Measurements from ENCODE around the gene LRRC27. TPM values are rescaled to one million over a fixed set of nuclear protein-coding genes. Genes with fewer than 3 reads are reported as not detected.

The LRRC27 gene
- total RNA-seq, 1 experiment from 2014 or later: 5.6 TPM

- H3K79me2 ChIP-seq (ENCODE audit: low read length): no peaks in the 10 kb centered on the region
- no peaks in the 10 kb centered on the region for H3K9me2 ChIP-seq (replicated peaks; ENCODE audit: low read length)
- H3K27me3 ChIP-seq (ENCODE audit: low read length): no peaks in the 10 kb centered on the region
- no peak overlapping the region for H3K4me3 ChIP-seq (ENCODE audit: low read length)
- H3K4me1 ChIP-seq (ENCODE audit: insufficient read depth, low read length): no peaks in the 10 kb centered on the region
- peak; percentile 53 for DNase-seq
- no TSS peak for BruUV-seq (replicated peaks)
- ChIA-PET CTCF (no interaction called here), POLR2A (ENCODE audit: unreplicated experiment) (no interaction called here)
- H3K27ac ChIP-seq (ENCODE audit: low read length): no peak overlapping the region
- H2AFZ ChIP-seq (ENCODE audit: low read length): peak overlapping the region; percentile 81
- intact Hi-C loops (cut with micrococcal nuclease): no loop called here
- H3K9ac ChIP-seq (ENCODE audit: low read length): no peak overlapping the region
- TF ChIP-seq, protein P1, sequence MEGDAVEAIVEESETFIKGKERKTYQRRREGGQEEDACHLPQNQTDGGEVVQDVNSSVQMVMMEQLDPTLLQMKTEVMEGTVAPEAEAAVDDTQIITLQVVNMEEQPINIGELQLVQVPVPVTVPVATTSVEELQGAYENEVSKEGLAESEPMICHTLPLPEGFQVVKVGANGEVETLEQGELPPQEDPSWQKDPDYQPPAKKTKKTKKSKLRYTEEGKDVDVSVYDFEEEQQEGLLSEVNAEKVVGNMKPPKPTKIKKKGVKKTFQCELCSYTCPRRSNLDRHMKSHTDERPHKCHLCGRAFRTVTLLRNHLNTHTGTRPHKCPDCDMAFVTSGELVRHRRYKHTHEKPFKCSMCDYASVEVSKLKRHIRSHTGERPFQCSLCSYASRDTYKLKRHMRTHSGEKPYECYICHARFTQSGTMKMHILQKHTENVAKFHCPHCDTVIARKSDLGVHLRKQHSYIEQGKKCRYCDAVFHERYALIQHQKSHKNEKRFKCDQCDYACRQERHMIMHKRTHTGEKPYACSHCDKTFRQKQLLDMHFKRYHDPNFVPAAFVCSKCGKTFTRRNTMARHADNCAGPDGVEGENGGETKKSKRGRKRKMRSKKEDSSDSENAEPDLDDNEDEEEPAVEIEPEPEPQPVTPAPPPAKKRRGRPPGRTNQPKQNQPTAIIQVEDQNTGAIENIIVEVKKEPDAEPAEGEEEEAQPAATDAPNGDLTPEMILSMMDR (conservative IDR thresholded peaks at IDR 0.05; ENCODE audit: low read depth, low read length): peak; percentile 46
- TF ChIP-seq EZH2phosphoT487 (IDR thresholded peaks at IDR 0.05; ENCODE audit: borderline replicate concordance, low read length) (no peak), EZH2 (IDR thresholded peaks at IDR 0.05; ENCODE audit: low read length, unreplicated experiment) (no peak)
- no peaks in the 10 kb centered on the region for H3K9me3 ChIP-seq (ENCODE audit: low read length)
- H3K36me3 ChIP-seq (ENCODE audit: low read depth, low read length): no peaks in the 10 kb centered on the region
- H3K4me2 ChIP-seq (ENCODE audit: low read length): peak overlapping the region; percentile 71
- no peaks in the 10 kb centered on the region for H3F3A ChIP-seq (ENCODE audit: low read length, unreplicated experiment)
- no peaks in the 10 kb centered on the region for H4K20me1 ChIP-seq (ENCODE audit: low read length)
- ATAC-seq: peak; percentile 68
Observed at GRCh38 chr10:132387764-132388210, 55.8 kb downstream of the LRRC27 start.

DNA sequence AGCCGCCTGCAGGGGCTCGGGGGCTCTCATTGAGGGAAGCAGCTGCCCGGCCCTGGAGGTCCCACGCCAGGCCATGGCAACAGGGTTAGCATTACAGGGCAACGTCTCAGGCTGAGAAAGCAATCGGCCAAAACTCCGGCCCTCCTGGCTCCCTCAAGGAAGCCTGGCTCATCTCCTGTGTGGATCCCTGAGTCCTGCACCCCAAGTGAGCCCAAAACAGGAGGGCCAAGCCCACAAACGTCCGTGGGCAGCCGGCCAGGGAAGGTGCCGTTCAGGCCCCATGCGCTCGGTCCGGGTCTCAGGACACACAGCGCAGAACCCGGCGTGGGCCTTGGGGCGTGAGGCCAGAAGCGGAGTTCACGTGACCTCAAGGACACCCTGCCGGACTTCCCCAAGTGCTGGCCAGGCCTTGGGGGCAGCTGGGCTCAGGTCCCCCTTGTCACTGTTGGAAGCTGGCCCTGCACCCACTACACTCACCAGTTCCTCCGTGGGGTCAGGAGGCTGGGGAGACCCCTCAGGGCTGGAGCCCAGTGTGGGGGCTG lies 57.0 kb downstream of the LRRC27 start:
- no TSS peak for BruUV-seq (replicated peaks)
- DNase-seq (no peak), ATAC-seq (0 out of 2 replicates have a peak, but pooled peaks have one; percentile 19)
- Histone ChIP-seq H3K4me2 (ENCODE audit: low read length) (no peak overlapping the region), H3K9ac (ENCODE audit: low read length) (no peak overlapping the region), H3K79me2 (ENCODE audit: low read length) (no peaks in the 10 kb centered on the region), H3K9me2 (replicated peaks; ENCODE audit: low read length) (no peaks in the 10 kb centered on the region), H3K27me3 (ENCODE audit: low read length) (no peaks in the 10 kb centered on the region), H3F3A (ENCODE audit: low read length, unreplicated experiment) (no peaks in the 10 kb centered on the region), H3K9me3 (ENCODE audit: low read length) (no peaks in the 10 kb centered on the region), H3K27ac (ENCODE audit: low read length) (no peak overlapping the region), H3K4me1 (ENCODE audit: insufficient read depth, low read length) (no peaks in the 10 kb centered on the region), H3K36me3 (ENCODE audit: low read depth, low read length) (no peaks in the 10 kb centered on the region), H3K4me3 (ENCODE audit: low read length) (no peak overlapping the region), H4K20me1 (ENCODE audit: low read length) (no peaks in the 10 kb centered on the region), H2AFZ (ENCODE audit: low read length) (no peak overlapping the region)
- ChIA-PET POLR2A (ENCODE audit: unreplicated experiment) (no interaction called here), CTCF (no interaction called here)
- intact Hi-C loops (cut with micrococcal nuclease): no loop called here
- TF ChIP-seq EZH2phosphoT487 (IDR thresholded peaks at IDR 0.05; ENCODE audit: borderline replicate concordance, low read length) (no peak), EZH2 (IDR thresholded peaks at IDR 0.05; ENCODE audit: low read length, unreplicated experiment) (no peak)
- TF ChIP-seq, protein P1 (conservative IDR thresholded peaks at IDR 0.05; ENCODE audit: low read depth, low read length): no peak

- no peak overlapping the region for H3K27ac ChIP-seq (ENCODE audit: low read length)
Observed at GRCh38 chr10:132389433-132390169, 57.6 kb downstream of the LRRC27 start.

More at GRCh38 chr10:132389433-132390169, 57.6 kb downstream of the LRRC27 start:
- Histone ChIP-seq H3K9me3 (ENCODE audit: low read length) (no peaks in the 10 kb centered on the region), H3K79me2 (ENCODE audit: low read length) (no peaks in the 10 kb centered on the region), H4K20me1 (ENCODE audit: low read length) (no peaks in the 10 kb centered on the region), H3K4me2 (ENCODE audit: low read length) (no peak overlapping the region), H3K9ac (ENCODE audit: low read length) (no peak overlapping the region), H3K36me3 (ENCODE audit: low read depth, low read length) (no peaks in the 10 kb centered on the region), H3K4me1 (ENCODE audit: insufficient read depth, low read length) (no peaks in the 10 kb centered on the region), H3K27me3 (ENCODE audit: low read length) (no peaks in the 10 kb centered on the region), H3F3A (ENCODE audit: low read length, unreplicated experiment) (no peaks in the 10 kb centered on the region), H3K4me3 (ENCODE audit: low read length) (no peak overlapping the region), H2AFZ (ENCODE audit: low read length) (no peak overlapping the region), H3K9me2 (replicated peaks; ENCODE audit: low read length) (no peaks in the 10 kb centered on the region)
- peak; percentile 42 for ATAC-seq
- DNase-seq: no peak
- ChIA-PET POLR2A (ENCODE audit: unreplicated experiment) (no interaction called here), CTCF (no interaction called here)
- TF ChIP-seq EZH2phosphoT487 (IDR thresholded peaks at IDR 0.05; ENCODE audit: borderline replicate concordance, low read length) (no peak), EZH2 (IDR thresholded peaks at IDR 0.05; ENCODE audit: low read length, unreplicated experiment) (no peak)
- TF ChIP-seq, protein P1 (conservative IDR thresholded peaks at IDR 0.05; ENCODE audit: low read depth, low read length): no peak
- no TSS peak for BruUV-seq (replicated peaks)
- intact Hi-C loops (cut with micrococcal nuclease): loop anchor here (2.0 kb wide), 1 partner anchor 63 kb away; no protein-coding TSS in a partner anchor
